HEK293 (cell line): ENCODE measurements around the gene ZBTB14.

Source experiments
- BCL11B ChIP-seq: fragments of 450-650 bp; formaldehyde crosslinking; IDR thresholded peaks from 2 replicates; pipeline ENCODE4 v1.5.1; 2016; ENCODE audit warnings: low read depth, missing biosample characterization, missing genetic modification characterization
- KLF16 ChIP-seq: fragments of 450-650 bp; formaldehyde crosslinking; IDR thresholded peaks from 2 replicates; pipeline ENCODE4 v1.5.1; 2017; ENCODE audit warnings: missing biosample characterization, missing genetic modification characterization
- TSHZ1 ChIP-seq: fragments of 450-650 bp; formaldehyde crosslinking; IDR thresholded peaks from 2 replicates; pipeline ENCODE4 v1.5.1; 2016; ENCODE audit warnings: missing biosample characterization, missing genetic modification characterization, borderline replicate concordance
- ZBTB26 ChIP-seq: fragments of 450-650 bp; formaldehyde crosslinking; optimal IDR thresholded peaks from 2 replicates; pipeline ENCODE3; 2016; ENCODE audit warnings: missing biosample characterization, mild to moderate bottlenecking, missing genetic modification characterization
- ZNF138 ChIP-seq: fragments of 450-650 bp; formaldehyde crosslinking; IDR thresholded peaks from 2 replicates; pipeline ENCODE4 v1.5.1; 2016; ENCODE audit warnings: missing biosample characterization, missing genetic modification characterization, borderline replicate concordance
- ZNF274 ChIP-seq, 2 experiments: fragments of 200-500 bp in 1 of 2; fragments of 450-650 bp in 1 of 2; sonication (Bioruptor generic) in 1 of 2; formaldehyde crosslinking in 1 of 2; IDR thresholded peaks; 2 replicates each; pipeline versions ENCODE4 v1.5.1 to v1.6.1; 2014 to 2016; ENCODE audit warnings: borderline replicate concordance in 1 of 2, inconsistent platforms in 1 of 2, low read length in 1 of 2, missing biosample characterization in 1 of 2, missing genetic modification characterization in 1 of 2
- ZNF404 ChIP-seq: fragments of 450-650 bp; formaldehyde crosslinking; IDR thresholded peaks from 2 replicates; pipeline ENCODE4 v1.5.1; 2017; ENCODE audit warnings: missing biosample characterization, missing genetic modification characterization
- ZNF707 ChIP-seq: fragments of 450-650 bp; formaldehyde crosslinking; IDR thresholded peaks from 2 replicates; pipeline ENCODE4 v1.5.1; 2016; ENCODE audit warnings: missing biosample characterization, missing genetic modification characterization
- TF ChIP-seq, protein P1 (sequence below): fragments of 450-650 bp; formaldehyde crosslinking; IDR thresholded peaks from 2 replicates; pipeline ENCODE4 v1.5.1; 2017; ENCODE audit warnings: missing biosample characterization, missing genetic modification characterization
- TF ChIP-seq, protein P2 (sequence below): fragments of 450-650 bp; formaldehyde crosslinking; IDR thresholded peaks from 2 replicates; pipeline ENCODE4 v1.5.1; 2016; ENCODE audit warnings: missing biosample characterization, missing genetic modification characterization
- TF ChIP-seq, protein P3 (sequence below): fragments of 450-650 bp; formaldehyde crosslinking; IDR thresholded peaks from 2 replicates; pipeline ENCODE4; 2016; ENCODE audit warnings: missing biosample characterization, missing genetic modification characterization

DNA sequence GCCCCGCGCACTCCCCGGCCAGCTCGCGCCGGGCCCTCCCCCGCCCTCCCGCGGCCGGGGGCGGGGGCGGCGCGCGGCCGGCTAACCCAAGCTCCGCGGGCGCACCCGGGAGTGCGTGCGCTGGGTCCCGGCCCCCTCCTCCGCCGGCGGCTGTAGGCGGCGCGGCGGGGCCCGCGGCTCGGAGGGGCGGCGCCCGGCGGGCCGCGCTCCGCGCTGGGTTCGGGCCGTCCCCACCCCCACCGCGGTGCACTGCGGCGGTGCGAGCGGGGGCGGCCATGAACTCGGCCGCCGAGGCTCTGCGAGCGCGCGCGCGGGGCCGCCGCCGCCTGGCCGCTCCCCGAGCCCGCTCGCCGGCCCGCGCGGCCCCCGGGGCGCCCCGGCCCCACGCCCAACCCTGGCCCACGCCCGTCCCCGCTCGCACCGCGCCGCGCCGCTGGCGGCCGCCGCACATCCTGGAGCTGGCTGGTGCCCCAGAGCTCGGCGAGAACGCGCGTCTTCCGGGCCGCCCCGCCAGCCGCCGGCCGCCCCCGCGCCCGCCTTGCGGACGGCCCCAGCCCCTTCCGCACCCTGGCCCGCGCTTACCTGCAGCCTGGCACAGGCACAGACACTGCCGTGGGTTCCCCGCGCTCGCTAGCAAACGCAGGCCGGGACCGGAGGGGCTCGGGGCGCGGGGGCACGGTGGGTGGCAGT is at the start of gene ZBTB14:
- TF ChIP-seq ZNF274 (IDR thresholded peaks at IDR 0.05; ENCODE audit: low read length) (no peak), ZNF274 (tag by site-specific recombination; IDR thresholded peaks at IDR 0.05; ENCODE audit: borderline replicate concordance) (no peak), ZBTB26 (no peak), ZNF138 (tag by site-specific recombination) (no peak), ZNF404 (tag by site-specific recombination) (no peak), TSHZ1 (no peak), ZNF707 (tag by site-specific recombination) (no peak), BCL11B (tag by site-specific recombination) (no peak), KLF16 (tag by site-specific recombination) (no peak)
- TF ChIP-seq, protein P1, sequence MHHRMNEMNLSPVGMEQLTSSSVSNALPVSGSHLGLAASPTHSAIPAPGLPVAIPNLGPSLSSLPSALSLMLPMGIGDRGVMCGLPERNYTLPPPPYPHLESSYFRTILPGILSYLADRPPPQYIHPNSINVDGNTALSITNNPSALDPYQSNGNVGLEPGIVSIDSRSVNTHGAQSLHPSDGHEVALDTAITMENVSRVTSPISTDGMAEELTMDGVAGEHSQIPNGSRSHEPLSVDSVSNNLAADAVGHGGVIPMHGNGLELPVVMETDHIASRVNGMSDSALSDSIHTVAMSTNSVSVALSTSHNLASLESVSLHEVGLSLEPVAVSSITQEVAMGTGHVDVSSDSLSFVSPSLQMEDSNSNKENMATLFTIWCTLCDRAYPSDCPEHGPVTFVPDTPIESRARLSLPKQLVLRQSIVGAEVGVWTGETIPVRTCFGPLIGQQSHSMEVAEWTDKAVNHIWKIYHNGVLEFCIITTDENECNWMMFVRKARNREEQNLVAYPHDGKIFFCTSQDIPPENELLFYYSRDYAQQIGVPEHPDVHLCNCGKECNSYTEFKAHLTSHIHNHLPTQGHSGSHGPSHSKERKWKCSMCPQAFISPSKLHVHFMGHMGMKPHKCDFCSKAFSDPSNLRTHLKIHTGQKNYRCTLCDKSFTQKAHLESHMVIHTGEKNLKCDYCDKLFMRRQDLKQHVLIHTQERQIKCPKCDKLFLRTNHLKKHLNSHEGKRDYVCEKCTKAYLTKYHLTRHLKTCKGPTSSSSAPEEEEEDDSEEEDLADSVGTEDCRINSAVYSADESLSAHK (tag by site-specific recombination): no peak
- TF ChIP-seq, protein P2, sequence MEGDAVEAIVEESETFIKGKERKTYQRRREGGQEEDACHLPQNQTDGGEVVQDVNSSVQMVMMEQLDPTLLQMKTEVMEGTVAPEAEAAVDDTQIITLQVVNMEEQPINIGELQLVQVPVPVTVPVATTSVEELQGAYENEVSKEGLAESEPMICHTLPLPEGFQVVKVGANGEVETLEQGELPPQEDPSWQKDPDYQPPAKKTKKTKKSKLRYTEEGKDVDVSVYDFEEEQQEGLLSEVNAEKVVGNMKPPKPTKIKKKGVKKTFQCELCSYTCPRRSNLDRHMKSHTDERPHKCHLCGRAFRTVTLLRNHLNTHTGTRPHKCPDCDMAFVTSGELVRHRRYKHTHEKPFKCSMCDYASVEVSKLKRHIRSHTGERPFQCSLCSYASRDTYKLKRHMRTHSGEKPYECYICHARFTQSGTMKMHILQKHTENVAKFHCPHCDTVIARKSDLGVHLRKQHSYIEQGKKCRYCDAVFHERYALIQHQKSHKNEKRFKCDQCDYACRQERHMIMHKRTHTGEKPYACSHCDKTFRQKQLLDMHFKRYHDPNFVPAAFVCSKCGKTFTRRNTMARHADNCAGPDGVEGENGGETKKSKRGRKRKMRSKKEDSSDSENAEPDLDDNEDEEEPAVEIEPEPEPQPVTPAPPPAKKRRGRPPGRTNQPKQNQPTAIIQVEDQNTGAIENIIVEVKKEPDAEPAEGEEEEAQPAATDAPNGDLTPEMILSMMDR (tag by site-specific recombination): no peak
- TF ChIP-seq, protein P3, sequence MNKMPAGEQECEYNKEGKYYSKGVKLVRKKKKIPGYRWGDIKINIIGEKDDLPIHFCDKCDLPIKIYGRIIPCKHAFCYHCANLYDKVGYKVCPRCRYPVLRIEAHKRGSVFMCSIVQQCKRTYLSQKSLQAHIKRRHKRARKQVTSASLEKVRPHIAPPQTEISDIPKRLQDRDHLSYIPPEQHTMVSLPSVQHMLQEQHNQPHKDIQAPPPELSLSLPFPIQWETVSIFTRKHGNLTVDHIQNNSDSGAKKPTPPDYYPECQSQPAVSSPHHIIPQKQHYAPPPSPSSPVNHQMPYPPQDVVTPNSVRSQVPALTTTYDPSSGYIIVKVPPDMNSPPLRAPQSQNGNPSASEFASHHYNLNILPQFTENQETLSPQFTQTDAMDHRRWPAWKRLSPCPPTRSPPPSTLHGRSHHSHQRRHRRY: no peak
